HepG2 (cell line): Measurements from ENCODE around the gene CCDC181. TPM values are rescaled to one million over a fixed set of nuclear protein-coding genes. Genes with fewer than 3 reads are reported as not detected.

Source experiments
- DNMT1 ChIP-seq: sonication (generic); formaldehyde crosslinking; IDR thresholded peaks from 2 replicates; pipeline ENCODE4 v1.5.1; 2020; ENCODE audit warnings: mild to moderate bottlenecking, missing genetic modification reagents
- EP300 ChIP-seq, 3 experiments: sonication (generic) in 1 of 3; formaldehyde crosslinking in 1 of 3; IDR thresholded peaks; 2 replicates each; pipeline versions ENCODE4 v1.5.1 to v1.6.1; 2011 to 2020; ENCODE audit warnings: low read depth in 2 of 3, low read length in 2 of 3, borderline replicate concordance in 1 of 3, improper control_type of control experiment in 1 of 3, mild to moderate bottlenecking in 1 of 3, missing genetic modification reagents in 1 of 3, moderate library complexity in 1 of 3
- KLF11 ChIP-seq: IDR thresholded peaks from 2 replicates; pipeline ENCODE4 v1.6.1; 2016; ENCODE audit warnings: missing compliant biosample characterization
- KMT2A ChIP-seq: sonication (generic); formaldehyde crosslinking; IDR thresholded peaks from 2 replicates; pipeline ENCODE4 v1.4.0; 2020; ENCODE audit warnings: missing genetic modification reagents
- POGZ ChIP-seq: sonication (generic); formaldehyde crosslinking; IDR thresholded peaks from 2 replicates; pipeline ENCODE4 v1.4.0; 2020; ENCODE audit warnings: mild to moderate bottlenecking, missing genetic modification reagents
- RBAK ChIP-seq: sonication (generic); formaldehyde crosslinking; IDR thresholded peaks from 2 replicates; pipeline ENCODE4 v1.5.1; 2020; ENCODE audit warnings: mild to moderate bottlenecking, missing genetic modification reagents
- SIX1 ChIP-seq: sonication (generic); formaldehyde crosslinking; IDR thresholded peaks from 2 replicates; pipeline ENCODE4 v1.4.0; 2020; ENCODE audit warnings: missing genetic modification reagents, borderline replicate concordance
- TBL1XR1 ChIP-seq: fragments of 150-350 bp; IDR thresholded peaks from 2 replicates; pipeline ENCODE4 v1.6.1; 2014; ENCODE audit warnings: borderline replicate concordance, low read length; ENCODE audit not compliant: partially characterized antibody
- TGIF2 ChIP-seq: IDR thresholded peaks from 2 replicates; pipeline ENCODE4 v1.6.1; 2016; ENCODE audit warnings: control low read depth, missing compliant biosample characterization
- ZFP41 ChIP-seq: sonication (generic); formaldehyde crosslinking; IDR thresholded peaks from 2 replicates; pipeline ENCODE4 v1.4.0; 2020; ENCODE audit warnings: mild to moderate bottlenecking, missing genetic modification reagents, borderline replicate concordance
- ZNF121 ChIP-seq: sonication (generic); formaldehyde crosslinking; IDR thresholded peaks from 2 replicates; pipeline ENCODE4 v1.5.0; 2020; ENCODE audit warnings: mild to moderate bottlenecking, missing genetic modification reagents
- ZNF276 ChIP-seq: sonication (generic); formaldehyde crosslinking; IDR thresholded peaks from 2 replicates; pipeline ENCODE4 v1.4.0; 2020; ENCODE audit warnings: mild to moderate bottlenecking, low read depth, missing genetic modification reagents
- ZNF333 ChIP-seq: sonication (generic); formaldehyde crosslinking; IDR thresholded peaks from 2 replicates; pipeline ENCODE4 v1.4.0; 2020; ENCODE audit warnings: mild to moderate bottlenecking, missing genetic modification reagents, borderline replicate concordance
- polyA plus RNA-seq, 8 experiments: library from polyadenylated mRNA; depleted of rRNA in 3 of 8; stranded (reverse) in 7 of 8; unstranded in 1 of 8; fragments of >200 nt; fragmentation: Illumina TruSeq in 4 of 8; extraction: Trizol in 4 of 8; gene quantifications; 2 replicates each; pipeline versions ENCODE4 v1.2.1 to v1.2.3, GENCODE V29; 2011 to 2016; ENCODE audit warnings: low read depth in 4 of 8, missing spikeins in 1 of 8, mixed read lengths in 1 of 8; ENCODE audit not compliant: insufficient read depth in 1 of 8
- total RNA-seq, 5 experiments: library from RNA; depleted of rRNA; stranded (reverse); fragments of >200 nt; fragmentation: Illumina TruSeq; extraction: Trizol; gene quantifications; 2 replicates each; pipeline ENCODE4 v1.2.3, GENCODE V29; 2016; ENCODE audit warnings: low read depth in 1 of 5
- TF ChIP-seq, protein P1 (sequence below): sonication (generic); formaldehyde crosslinking; IDR thresholded peaks from 2 replicates; pipeline ENCODE4 v1.4.0; 2020; ENCODE audit warnings: missing genetic modification reagents
- TF ChIP-seq, protein P2 (sequence below): IDR thresholded peaks from 2 replicates; pipeline ENCODE4 v1.6.1; 2012; ENCODE audit warnings: inconsistent platforms
- TF ChIP-seq, protein P3 (sequence below): sonication (generic); formaldehyde crosslinking; IDR thresholded peaks from 2 replicates; pipeline ENCODE4 v1.8.1; 2023; ENCODE audit warnings: missing genetic modification reagents, mild to moderate bottlenecking, borderline replicate concordance
- TF ChIP-seq, protein P4 (sequence below): sonication (generic); formaldehyde crosslinking; IDR thresholded peaks from 2 replicates; pipeline ENCODE4 v1.5.0; 2020; ENCODE audit warnings: mild to moderate bottlenecking, missing genetic modification reagents, borderline replicate concordance

CCDC181 gene
- total and polyA plus RNA-seq, 2 of the 13 experiments (the other 11 are each of a cell fraction or from before 2014, with no cell fraction given): 0.07 TPM; not detected in 1

GRCh38 chr1:169368406-169368769 lies 58.9 kb downstream of the CCDC181 start (continued):
- TF ChIP-seq, protein P1, sequence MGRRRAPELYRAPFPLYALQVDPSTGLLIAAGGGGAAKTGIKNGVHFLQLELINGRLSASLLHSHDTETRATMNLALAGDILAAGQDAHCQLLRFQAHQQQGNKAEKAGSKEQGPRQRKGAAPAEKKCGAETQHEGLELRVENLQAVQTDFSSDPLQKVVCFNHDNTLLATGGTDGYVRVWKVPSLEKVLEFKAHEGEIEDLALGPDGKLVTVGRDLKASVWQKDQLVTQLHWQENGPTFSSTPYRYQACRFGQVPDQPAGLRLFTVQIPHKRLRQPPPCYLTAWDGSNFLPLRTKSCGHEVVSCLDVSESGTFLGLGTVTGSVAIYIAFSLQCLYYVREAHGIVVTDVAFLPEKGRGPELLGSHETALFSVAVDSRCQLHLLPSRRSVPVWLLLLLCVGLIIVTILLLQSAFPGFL: no peak
- peak; percentile 19; the same call in 1 of the 2 replicates for TF ChIP-seq TGIF2
- no peak for TF ChIP-seq ZNF121
- no peak for TF ChIP-seq TBL1XR1
- TF ChIP-seq EP300 (IDR thresholded peaks at IDR 0.05; ENCODE audit: low read depth in 2 of 2, low read length in 2 of 2): no peak
- no peak for TF ChIP-seq EP300 (CRISPR knock-in tag; IDR thresholded peaks at IDR 0.05; ENCODE audit: borderline replicate concordance)
- peak; percentile 6; the same call in 1 of the 2 replicates for TF ChIP-seq KMT2A (CRISPR knock-in tag)
- no peak for TF ChIP-seq SIX1 (CRISPR knock-in tag)
- TF ChIP-seq ZFP41 (CRISPR knock-in tag): no peak
- TF ChIP-seq, protein P2, sequence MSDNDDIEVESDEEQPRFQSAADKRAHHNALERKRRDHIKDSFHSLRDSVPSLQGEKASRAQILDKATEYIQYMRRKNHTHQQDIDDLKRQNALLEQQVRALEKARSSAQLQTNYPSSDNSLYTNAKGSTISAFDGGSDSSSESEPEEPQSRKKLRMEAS: no peak
- no peak for TF ChIP-seq RBAK (CRISPR knock-in tag)
- TF ChIP-seq, protein P3, sequence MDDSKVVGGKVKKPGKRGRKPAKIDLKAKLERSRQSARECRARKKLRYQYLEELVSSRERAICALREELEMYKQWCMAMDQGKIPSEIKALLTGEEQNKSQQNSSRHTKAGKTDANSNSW (CRISPR knock-in tag): no peak
- no peak for TF ChIP-seq ZNF276 (CRISPR knock-in tag)
- TF ChIP-seq, protein P4, sequence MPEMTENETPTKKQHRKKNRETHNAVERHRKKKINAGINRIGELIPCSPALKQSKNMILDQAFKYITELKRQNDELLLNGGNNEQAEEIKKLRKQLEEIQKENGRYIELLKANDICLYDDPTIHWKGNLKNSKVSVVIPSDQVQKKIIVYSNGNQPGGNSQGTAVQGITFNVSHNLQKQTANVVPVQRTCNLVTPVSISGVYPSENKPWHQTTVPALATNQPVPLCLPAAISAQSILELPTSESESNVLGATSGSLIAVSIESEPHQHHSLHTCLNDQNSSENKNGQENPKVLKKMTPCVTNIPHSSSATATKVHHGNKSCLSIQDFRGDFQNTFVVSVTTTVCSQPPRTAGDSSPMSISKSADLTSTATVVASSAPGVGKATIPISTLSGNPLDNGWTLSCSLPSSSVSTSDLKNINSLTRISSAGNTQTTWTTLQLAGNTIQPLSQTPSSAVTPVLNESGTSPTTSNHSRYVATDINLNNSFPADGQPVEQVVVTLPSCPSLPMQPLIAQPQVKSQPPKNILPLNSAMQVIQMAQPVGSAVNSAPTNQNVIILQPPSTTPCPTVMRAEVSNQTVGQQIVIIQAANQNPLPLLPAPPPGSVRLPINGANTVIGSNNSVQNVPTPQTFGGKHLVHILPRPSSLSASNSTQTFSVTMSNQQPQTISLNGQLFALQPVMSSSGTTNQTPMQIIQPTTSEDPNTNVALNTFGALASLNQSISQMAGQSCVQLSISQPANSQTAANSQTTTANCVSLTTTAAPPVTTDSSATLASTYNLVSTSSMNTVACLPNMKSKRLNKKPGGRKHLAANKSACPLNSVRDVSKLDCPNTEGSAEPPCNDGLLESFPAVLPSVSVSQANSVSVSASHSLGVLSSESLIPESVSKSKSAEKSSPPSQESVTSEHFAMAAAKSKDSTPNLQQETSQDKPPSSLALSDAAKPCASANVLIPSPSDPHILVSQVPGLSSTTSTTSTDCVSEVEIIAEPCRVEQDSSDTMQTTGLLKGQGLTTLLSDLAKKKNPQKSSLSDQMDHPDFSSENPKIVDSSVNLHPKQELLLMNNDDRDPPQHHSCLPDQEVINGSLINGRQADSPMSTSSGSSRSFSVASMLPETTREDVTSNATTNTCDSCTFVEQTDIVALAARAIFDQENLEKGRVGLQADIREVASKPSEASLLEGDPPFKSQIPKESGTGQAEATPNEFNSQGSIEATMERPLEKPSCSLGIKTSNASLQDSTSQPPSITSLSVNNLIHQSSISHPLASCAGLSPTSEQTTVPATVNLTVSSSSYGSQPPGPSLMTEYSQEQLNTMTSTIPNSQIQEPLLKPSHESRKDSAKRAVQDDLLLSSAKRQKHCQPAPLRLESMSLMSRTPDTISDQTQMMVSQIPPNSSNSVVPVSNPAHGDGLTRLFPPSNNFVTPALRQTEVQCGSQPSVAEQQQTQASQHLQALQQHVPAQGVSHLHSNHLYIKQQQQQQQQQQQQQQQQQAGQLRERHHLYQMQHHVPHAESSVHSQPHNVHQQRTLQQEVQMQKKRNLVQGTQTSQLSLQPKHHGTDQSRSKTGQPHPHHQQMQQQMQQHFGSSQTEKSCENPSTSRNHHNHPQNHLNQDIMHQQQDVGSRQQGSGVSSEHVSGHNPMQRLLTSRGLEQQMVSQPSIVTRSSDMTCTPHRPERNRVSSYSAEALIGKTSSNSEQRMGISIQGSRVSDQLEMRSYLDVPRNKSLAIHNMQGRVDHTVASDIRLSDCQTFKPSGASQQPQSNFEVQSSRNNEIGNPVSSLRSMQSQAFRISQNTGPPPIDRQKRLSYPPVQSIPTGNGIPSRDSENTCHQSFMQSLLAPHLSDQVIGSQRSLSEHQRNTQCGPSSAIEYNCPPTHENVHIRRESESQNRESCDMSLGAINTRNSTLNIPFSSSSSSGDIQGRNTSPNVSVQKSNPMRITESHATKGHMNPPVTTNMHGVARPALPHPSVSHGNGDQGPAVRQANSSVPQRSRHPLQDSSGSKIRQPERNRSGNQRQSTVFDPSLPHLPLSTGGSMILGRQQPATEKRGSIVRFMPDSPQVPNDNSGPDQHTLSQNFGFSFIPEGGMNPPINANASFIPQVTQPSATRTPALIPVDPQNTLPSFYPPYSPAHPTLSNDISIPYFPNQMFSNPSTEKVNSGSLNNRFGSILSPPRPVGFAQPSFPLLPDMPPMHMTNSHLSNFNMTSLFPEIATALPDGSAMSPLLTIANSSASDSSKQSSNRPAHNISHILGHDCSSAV: no peak
- no peak for TF ChIP-seq POGZ (CRISPR knock-in tag)
- TF ChIP-seq KLF11 (CRISPR knock-in tag): no peak
- TF ChIP-seq ZNF333 (CRISPR knock-in tag): no peak
- TF ChIP-seq DNMT1 (CRISPR knock-in tag): no peak
